Stimulated activated CD4-positive, alpha-beta T cell treated with anti-CD3 and anti-CD28 coated beads, Interleukin-12 subunit alpha, Interleukin-12 subunit beta, amount 100 ng/mL, for 48 hours (primary cell): ENCODE measurements around the gene BIN2.
A peak's percentile ranks its signal among the peaks of the same experiment; 100 is the strongest.
"Not testable (repeated sequence)": the region's sequence is repeated elsewhere in the genome, so short reads cannot be mapped to it uniquely, and the experiment has no call there.

Experiments
- DNase-seq, 3 donors: peaks; one replicate each; pipeline ENCODE4 v3.0.0-alpha.2; 2020; ENCODE audit warnings: low read depth in 2 of 3, low spot score in 1 of 3

The BIN2 gene

GRCh38 chr12:51346581-51346980, 22.6 kb upstream of the BIN2 start, which contains the start of gene CELA1:
Gene CELA1 (minus strand): TSS chr12:51346679. CDS start chr12:51346638, 41 bp downstream.
- no peak for DNase-seq

GRCh38 chr12:51345681-51346080, 21.7 kb upstream of the BIN2 start:
- no peak for DNase-seq

GRCh38 chr12:51343201-51343600, 19.2 kb upstream of the BIN2 start:
- DNase-seq: no peak

- DNase-seq: no peak
Observed at GRCh38 chr12:51342416-51342815, 18.4 kb upstream of the BIN2 start.

GRCh38 chr12:51341251-51342007, 17.5 kb upstream of the BIN2 start:
- DNase-seq: peak; percentile 48 to 82 (median 51)

- no peak for DNase-seq
Observed at GRCh38 chr12:51339750-51340149, 15.8 kb upstream of the BIN2 start.

- DNase-seq: not testable (repeated sequence)
Observed at GRCh38 chr12:51337336-51337735, 13.4 kb upstream of the BIN2 start.

- no peak for DNase-seq
Observed at GRCh38 chr12:51335931-51336330, 12.0 kb upstream of the BIN2 start.

- DNase-seq: no peak
Observed at GRCh38 chr12:51334764-51335163, 10.8 kb upstream of the BIN2 start.

GRCh38 chr12:51333536-51333935, 9.6 kb upstream of the BIN2 start:
- DNase-seq: no peak

- DNase-seq: no peak
Observed at GRCh38 chr12:51330186-51330585, 6.2 kb upstream of the BIN2 start.

- no peak for DNase-seq
Observed at GRCh38 chr12:51329742-51330141, 5.8 kb upstream of the BIN2 start.

GRCh38 chr12:51328587-51328986, 4.6 kb upstream of the BIN2 start:
- DNase-seq: no peak

- DNase-seq: no peak
Observed at GRCh38 chr12:51326698-51327439, 2.9 kb upstream of the BIN2 start.

GRCh38 chr12:51324953-51325352, 979 bp upstream of the BIN2 start:
- DNase-seq: no peak

- peak in 2 of 3 donors; percentile 30 to 45 for DNase-seq
Observed at GRCh38 chr12:51323317-51323960, 535 bp downstream of the BIN2 start.

GRCh38 chr12:51322452-51322851, 1.5 kb downstream of the BIN2 start:
- DNase-seq: peak; percentile 37 to 44 (median 44)

- no peak for DNase-seq
Observed at GRCh38 chr12:51321882-51322281, 2.1 kb downstream of the BIN2 start.

GRCh38 chr12:51320695-51321320, 3.2 kb downstream of the BIN2 start:
- no peak for DNase-seq

- DNase-seq: no peak
Observed at GRCh38 chr12:51320311-51320694, 3.7 kb downstream of the BIN2 start.

GRCh38 chr12:51318846-51319599, 5.0 kb downstream of the BIN2 start:
- no peak for DNase-seq
